SKM-1 treated with dmso at 0.1 percent for 144 hours (cell line): ENCODE results near the gene ZNF547.

ENCODE experiments used
- DNase-seq: peaks from one replicate; lab custom pipeline; 2025; ENCODE audit not compliant: unreplicated experiment; lab: John Stamatoyannopoulos, UW

Gene ZNF547

DNA sequence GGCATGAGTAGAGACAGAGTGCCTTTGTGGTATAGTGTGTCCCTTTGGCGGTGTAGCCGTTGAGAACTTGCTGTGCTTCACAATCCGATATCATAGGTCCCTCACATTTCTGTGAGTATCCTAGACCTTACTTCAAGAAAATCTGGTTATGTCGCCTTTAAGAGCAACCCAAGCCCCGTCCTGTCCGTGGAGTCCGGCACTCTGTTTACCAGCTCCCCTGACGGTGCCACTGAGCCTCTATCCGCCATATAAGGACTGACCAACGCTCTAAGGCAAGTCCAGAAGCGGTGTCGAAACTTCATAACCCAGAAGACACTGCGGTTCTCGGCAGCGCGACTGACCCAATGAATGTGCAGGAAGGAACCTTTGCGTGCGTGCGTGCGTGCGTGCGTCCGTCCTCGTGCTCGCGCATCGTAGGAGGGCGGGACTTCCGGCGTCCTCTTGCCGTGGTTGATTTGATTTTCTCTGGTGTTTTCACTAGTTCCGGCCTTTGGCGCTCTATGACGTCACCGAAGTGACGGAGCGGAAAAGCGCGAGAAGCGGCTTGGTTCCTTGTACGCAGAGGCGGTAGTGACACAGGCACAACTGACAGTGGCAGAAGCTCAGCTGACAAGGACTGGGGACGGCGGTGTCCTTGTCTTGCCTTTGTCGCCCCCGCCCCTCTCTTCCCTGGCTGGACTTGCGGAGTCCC lies at the start of gene ZNF547, which contains the start of gene TRAPPC2B:
Gene ZNF547 (plus strand): TSS at position 555 of the 691 bp plus-strand sequence. CDS start 5,005 bp downstream, outside the sequence.
Gene TRAPPC2B (plus strand): TSS at position 555 of the 691 bp plus-strand sequence. CDS start 1,283 bp downstream, outside the sequence.
- peak; percentile 85 for DNase-seq

GRCh38 chr19:57314146-57314545 lies 49.2 kb upstream of the ZNF547 start:
- no peak for DNase-seq

- DNase-seq: no peak
These were observed 45.8 kb upstream of the ZNF547 start for GRCh38 chr19:57317503-57317902.

DNA sequence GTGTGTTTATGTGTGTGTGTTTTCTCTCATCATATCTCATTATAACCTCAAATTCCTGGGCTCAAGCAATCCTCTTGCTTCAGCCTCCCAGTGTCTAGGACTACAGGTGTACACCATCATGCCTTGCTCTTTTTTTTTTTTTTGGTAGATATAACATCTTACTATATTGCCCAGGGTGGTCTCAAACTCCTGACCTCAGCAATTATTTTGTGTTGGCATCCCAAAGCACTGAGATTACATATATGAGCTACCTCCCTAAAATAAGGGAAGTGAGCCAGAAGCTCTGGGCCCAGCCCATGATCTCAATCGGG lies 43.5 kb upstream of the ZNF547 start:
- no peak for DNase-seq

DNA sequence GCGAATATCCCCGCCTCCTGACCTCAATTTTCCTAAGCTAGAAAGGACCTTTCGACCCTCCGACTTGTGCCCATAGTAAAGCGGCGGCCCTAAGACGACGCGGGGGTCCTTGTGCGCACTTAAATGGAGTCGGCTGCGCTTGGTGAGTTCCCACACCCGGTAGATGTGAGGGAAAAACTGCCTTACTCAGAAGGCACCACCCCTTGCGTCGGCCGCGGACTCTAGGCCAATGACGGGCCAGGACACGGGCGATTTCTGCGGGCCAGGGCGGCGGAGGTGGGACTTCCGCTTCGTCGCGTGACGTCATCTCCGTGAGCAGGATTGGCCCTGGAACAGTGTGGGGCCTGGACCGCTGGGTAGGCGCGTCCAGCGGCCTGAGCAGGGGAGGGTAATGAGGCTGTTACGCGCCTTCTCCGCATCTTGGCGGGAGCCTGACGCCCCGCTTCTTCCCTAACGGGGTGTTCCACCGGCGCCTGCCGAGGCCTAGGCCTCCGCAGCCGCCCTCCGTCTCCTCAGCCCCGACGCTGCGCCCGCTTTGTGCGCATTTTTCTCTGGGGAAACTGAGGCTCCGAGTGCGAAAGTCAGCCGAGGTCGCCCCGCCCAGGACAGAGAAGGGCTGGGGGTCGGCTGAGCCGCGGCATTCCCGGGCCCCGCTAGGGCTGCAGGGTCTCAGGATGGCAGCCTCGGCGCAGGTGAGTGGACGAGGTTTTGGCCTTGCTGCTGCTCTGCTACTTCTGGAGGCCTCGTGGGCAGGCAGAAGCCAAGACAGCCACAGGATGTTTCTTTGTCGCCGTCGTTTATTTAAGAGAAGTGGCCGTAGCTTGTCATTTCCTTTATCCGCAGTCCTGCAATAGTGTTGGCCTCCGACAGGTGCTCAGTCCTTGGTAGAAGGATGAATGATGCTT lies 42.9 kb upstream of the ZNF547 start, which contains the start of gene ZNF543:
Gene ZNF543 (plus strand): TSS at position 293 of the 905 bp plus-strand sequence. CDS start 382 bp downstream, at position 675.
- DNase-seq: peak; percentile 71

GRCh38 chr19:57321116-57321515 lies 42.2 kb upstream of the ZNF547 start:
- no peak for DNase-seq

DNA sequence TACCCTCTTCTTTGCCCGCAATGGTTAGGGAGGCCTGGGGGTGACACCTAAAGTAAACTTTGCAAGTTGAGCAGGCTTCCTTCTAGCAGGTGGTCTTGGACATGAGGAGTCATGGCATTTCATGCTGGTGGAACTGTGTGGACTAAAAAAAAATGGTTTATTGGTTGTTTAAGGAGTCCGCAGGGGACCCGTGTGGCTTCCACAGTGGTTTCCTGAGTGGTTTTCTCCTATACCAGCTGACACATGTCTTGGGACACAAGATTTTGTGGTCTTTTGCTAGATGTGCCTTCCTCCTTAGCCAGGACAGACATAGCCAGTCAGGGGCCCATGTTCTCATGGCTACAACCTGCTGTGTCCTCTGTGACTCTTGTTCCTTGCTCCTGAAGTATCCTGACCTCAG lies 41.6 kb upstream of the ZNF547 start:
- DNase-seq: no peak

- DNase-seq: no peak
These were observed 38.4 kb upstream of the ZNF547 start for GRCh38 chr19:57324992-57325391.

DNA sequence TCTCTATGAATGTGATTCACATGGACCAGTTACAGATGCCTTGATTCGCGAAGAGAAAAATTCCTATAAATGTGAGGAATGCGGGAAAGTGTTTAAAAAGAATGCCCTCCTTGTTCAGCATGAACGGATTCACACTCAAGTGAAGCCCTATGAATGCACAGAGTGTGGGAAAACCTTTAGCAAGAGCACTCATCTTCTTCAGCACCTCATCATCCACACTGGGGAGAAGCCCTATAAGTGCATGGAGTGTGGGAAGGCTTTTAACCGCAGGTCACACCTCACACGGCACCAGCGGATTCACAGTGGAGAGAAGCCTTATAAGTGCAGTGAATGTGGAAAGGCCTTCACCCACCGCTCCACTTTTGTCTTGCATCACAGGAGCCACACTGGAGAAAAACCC lies 35.4 kb upstream of the ZNF547 start:
- DNase-seq: no peak

DNA sequence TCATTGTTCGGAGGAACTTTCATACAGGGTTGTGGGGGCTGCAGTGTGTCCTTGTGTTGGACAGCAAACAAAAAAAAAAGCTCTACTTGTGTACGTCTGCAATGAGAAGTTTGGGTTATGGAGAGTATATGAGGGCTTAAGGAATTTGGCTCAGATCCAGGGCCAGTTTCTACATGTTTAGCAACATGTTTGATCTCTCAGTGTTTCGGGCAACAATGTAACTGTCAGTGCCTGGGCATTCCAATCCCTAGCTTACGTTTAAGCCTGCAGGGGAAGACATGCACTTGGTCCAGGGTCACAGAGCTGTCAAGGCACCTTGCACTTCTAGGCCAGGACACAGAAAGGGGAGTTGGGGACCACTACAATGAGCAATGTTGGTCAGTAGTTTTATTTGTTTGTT lies 29.2 kb upstream of the ZNF547 start:
- no peak for DNase-seq

- DNase-seq: no peak
These were observed 24.5 kb upstream of the ZNF547 start for GRCh38 chr19:57338877-57339276.

- no peak for DNase-seq
These were observed 20.8 kb upstream of the ZNF547 start for GRCh38 chr19:57342582-57342981.

GRCh38 chr19:57348136-57348535 lies 15.2 kb upstream of the ZNF547 start:
- DNase-seq: no peak

DNA sequence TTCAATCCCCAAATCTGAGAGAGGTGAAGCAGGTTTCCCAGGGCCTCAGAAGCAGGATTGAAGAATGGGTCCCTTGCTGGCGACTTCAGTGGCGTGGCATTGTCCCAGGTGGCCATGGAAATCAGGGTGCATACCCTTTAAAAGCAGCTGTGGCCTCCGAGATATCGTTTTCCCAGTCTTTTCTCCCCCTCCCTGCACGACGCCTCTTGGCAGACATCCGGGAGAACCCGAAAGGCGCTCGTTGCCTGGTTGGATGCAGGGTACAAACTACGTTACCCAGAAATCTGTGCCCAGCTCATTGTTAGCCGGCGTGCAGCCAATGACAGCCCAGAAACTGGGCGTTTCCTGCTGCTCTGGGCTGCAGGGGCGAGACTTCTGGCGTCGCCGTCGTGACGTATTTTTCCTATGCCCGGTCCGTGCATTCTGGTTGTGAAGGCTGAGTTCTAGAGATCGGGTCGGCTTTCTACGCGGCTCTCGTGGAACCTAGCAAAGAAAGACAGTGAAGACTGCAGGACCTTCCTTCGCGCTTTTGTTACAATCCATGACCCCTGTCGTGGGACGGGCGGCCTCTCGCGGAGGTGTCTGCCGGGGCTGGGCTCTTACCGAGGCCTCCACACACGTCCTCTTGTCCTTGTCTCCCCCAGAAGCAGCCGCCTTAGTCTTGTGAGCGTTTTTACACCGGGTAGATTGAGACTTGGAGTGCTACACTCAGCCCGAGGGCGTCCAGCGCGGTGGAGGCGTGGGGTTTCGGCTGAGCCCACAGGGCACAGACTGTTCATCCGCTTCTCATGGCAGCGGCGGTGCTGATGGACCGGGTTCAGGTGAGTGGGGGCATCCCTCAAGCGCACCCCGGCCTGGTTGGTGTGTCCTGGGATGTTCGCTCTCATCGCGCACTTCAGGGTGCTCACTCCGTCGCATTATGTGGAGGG lies 12.2 kb upstream of the ZNF547 start, which contains the start of gene ZNF304:
Gene ZNF304 (plus strand): TSS at position 395 of the 929 bp plus-strand sequence. CDS start 394 bp downstream, at position 789.
- DNase-seq: peak; percentile 67

DNA sequence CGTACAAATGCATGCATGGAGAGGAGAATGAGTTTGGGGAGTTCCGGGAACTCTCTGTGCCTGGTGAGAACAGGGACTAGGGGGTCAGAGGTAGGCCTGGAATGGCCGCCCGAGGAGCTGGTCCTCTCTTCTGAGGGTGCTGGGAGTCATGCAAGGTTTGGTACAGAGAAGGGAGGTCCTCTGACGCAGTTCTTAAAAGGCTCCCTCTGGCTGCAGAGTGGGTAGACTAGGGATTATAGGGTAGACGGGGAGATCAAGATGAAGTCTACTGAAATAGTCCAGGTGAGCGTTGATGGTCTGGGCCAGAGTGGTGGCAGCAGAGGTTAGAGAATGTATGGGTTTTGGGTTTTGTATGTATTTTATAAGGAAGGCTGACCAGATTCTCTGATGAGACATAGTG lies 11.5 kb upstream of the ZNF547 start:
- DNase-seq: no peak

DNA sequence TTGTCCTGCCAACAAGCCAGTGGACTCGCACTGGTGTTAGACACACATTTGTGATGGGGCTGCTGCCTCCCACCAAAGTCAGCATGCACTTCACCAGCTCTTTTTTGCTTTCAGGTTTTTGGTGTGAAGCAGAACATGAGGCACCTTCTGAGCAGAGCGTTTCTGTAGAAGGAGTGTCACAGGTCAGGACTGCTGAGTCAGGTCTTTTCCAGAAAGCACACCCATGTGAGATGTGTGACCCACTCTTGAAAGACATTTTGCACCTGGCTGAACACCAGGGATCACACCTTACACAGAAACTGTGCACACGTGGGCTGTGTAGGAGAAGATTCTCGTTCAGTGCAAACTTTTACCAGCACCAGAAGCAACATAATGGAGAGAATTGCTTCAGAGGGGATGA lies 7.4 kb upstream of the ZNF547 start:
- no peak for DNase-seq

GRCh38 chr19:57357406-57357805 lies 5.9 kb upstream of the ZNF547 start:
- DNase-seq: no peak

GRCh38 chr19:57359300-57359699 lies 4.1 kb upstream of the ZNF547 start:
- no peak for DNase-seq

DNA sequence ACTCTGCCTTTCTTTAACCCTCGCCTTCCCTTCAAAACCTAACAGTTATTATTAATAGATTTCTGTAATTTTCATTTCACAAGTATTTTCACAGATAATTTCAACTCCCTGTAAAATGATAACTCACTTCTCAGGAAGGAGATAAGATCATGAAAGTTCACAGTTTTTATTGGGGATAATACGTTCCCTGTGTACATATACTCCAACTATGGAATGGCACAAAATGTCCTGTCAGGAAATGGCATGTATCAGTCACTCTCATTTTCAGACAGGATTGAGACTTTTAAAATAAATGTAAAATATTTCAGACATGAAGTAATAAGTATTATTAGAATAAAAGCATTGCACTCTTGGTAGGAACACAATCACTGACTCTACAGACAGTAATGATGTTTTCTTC lies 932 bp upstream of the ZNF547 start:
- DNase-seq: no peak

GRCh38 chr19:57363688-57364181 lies 384 bp downstream of the ZNF547 start:
- DNase-seq: no peak

DNA sequence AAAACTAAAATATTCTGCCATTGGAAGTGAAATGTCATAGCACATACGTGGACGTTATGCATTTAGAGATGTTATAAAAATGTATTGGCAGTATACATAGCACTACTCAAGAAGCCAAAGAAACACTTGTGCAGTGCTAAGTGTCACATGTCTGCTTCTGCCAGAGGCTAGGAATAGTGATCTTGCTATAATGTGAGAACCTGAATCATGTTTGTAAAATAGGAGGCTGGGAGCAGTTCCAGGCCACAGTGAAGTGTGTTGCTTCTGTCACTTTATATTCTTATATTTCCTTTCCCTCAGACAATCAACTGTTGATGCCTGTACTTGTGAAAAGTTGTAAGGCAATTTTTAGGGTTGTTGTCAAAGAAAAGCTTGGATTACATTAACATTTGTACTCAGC lies 3.4 kb downstream of the ZNF547 start:
- DNase-seq: no peak
